NCI-H774 (cell line): ENCODE data around the gene MYH14.
A peak's percentile ranks its signal among the peaks of the same experiment; 100 is the strongest.

ENCODE experiments used
- DNase-seq: peaks from one replicate; lab custom pipeline; 2025; lab: John Stamatoyannopoulos, UW

MYH14 gene

DNA sequence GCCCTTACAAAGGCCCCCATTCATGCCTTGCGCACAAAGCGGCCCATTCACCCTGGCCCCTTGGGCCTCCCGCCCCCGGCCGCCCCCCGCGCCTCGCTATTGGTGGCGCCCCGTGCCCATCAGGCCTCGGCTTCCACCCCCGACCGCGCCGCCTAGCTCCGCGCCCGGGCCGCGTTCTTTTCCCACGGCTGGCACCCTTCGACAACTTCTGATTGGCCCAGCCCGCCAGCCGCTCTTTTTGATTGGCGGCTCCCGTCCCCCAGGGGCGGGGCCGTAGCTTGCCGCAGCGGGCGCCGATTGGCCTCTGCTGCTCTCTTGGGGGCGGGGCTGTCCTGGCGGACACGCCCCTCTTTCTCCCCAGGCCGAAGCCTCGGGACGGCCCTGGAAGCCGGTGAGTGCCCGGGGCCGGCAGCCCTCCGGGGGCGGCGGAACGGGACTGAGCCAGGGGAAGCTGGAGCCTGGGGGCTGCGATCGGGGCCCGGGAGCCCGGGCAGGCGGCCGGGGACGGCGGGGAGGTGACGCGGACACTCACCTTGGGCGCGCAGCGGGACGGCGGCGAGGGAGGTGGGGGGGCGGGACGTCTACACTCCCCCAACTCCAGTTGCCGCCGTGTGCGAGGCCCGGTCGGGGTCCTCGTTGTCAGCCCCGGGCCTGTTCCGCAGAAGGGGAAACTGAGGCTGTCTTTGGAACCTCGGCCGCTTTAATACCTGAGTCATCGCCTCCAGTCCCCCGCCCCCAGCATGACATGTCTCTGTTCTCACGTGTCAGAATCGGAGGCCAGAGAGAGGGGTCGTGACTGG lies at the start of gene MYH14:
Gene MYH14 (plus strand): TSS at position 342 of the 800 bp plus-strand sequence. CDS start 6,744 bp downstream, outside the sequence.
- peak; percentile 95 for DNase-seq

DNA sequence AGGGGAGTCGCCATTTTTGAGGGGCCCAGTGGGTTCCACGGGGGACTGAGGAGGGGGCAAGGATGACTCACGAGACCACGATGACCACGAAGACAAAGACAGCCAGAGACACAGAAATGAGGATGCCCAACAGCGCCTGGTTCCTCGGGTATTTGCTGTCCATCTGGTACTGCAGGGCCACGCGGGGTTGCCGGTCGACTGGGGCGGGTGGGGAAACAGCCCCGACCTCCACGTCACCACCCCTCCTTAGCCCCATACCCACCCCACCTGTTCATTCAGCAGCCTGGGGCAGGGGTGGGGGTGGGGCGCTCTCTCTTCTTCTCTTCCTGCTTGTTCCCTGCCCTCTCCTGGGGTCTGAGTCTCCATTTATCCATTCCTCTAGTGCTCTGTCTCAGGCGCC lies 48.9 kb upstream of the MYH14 start:
- no peak for DNase-seq

DNA sequence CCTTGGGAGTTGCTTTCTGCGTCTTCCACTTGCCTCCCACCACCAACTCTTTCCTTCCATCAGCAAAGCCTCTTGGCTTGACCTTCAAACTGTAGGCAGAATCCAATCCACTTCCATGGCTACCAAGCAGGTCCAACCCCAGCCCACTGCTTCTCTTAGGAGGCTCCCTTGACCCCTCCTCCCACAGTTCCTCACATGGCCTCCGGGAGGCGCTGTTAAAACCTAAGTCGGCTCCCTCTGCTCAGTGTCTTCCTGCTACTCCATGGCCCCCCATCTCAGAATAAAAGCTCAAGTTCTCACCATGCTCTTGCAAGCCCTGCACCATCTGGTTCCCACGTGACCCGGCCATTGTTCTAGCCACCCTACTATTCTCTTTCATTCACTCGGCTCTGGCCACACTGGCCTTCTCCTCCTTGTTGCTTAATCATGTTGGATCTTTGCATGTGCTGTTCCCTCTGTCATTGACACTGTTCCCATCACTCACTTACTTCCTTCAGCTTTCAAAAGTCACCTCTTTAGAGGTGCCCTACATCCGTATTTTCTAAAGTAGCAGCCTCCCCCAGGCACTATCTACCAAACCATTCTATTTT lies 47.8 kb upstream of the MYH14 start:
- DNase-seq: no peak

- DNase-seq: no peak
Measured at GRCh38 chr19:50158577-50158976, 44.8 kb upstream of the MYH14 start.

DNA sequence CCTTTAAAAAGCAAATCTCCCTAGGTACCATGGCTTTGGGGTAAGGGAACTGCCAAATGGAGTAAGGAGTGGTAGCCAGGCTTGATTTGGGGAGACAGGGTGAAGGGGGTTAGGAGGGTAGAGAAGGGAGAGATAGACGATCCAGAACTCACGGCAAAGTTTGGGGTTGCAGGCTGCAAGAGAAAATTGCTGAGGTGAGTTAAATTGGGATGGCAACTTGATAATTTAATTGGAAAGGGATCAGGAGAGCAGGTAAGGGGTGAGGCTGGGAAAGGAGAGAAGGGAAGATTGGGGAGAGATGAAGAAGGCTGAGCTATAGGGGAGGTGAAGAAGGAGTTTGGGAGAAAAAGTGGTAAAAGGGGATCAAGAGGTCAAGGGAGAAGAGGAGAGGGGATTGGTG lies 44.3 kb upstream of the MYH14 start:
- no peak for DNase-seq

GRCh38 chr19:50162988-50163387 lies 40.4 kb upstream of the MYH14 start, which contains the start of gene IZUMO2:
Gene IZUMO2, minus strand, starts transcription at chr19:50163281. Its CDS starts 87 bp downstream, at chr19:50163194.
- DNase-seq: no peak

DNA sequence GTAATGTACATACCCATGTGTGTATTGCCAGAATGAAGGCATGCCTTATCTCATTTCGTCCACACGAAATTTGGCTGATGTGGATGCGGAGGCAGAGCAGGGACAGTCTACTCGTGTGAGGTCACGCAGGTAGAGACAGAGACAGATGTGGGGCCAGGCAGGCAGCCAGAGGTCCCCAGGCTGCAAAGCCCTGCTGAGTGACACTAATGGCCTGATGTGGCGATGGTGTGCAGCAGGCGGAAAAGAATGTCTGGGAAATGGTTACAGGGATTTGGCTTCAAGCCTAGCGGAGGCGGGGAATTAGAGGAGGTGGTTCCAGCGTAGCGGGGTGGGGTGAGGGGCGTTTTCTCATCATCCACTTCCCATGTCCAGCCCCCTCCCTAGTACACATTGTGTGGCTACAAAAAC lies 36.1 kb upstream of the MYH14 start:
- peak; percentile 53 for DNase-seq

- DNase-seq: no peak
Measured at GRCh38 chr19:50171752-50172151, 31.7 kb upstream of the MYH14 start.

- DNase-seq: no peak
Measured at GRCh38 chr19:50172726-50173125, 30.7 kb upstream of the MYH14 start.

DNA sequence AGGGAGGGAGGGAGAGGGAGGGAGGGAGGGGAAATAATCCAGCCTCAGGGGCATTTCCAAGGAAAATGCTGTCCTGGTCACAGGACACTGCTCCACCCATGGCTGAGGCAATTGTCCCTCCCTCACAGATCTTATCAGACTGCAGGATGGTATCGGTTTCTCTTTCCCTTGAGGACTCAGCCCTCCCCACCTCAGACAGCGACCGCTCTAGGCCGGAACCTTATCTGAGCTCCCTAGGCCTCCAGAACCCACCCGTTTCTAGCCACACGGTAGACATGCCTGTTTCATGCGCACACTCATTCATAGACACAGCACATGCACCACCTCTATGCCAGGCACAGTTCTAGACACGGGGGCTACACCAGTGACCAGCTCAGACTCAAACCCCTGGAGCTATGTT lies 30.3 kb upstream of the MYH14 start:
- no peak for DNase-seq

- no peak for DNase-seq
Measured at GRCh38 chr19:50174100-50174793, 29.2 kb upstream of the MYH14 start.

- DNase-seq: no peak
Measured at GRCh38 chr19:50175924-50176323, 27.5 kb upstream of the MYH14 start.

DNA sequence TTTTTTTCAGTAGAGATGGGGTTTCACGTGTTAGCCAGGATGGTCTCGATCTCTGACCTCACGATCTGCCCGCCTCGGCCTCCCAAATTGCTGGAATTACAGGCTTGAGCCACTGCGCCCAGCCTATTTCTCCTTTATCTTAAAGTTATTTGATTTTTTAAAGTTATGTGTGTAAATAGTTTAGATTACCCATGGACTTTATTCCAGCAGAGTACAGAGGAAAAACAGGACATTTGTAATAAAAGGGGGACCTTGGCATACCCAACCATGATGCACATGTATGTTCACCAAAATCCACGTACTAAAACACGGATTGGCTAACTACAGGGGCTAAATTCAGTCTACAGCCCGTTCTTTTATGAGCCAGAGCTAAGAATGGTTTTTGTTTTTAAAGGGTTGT lies 26.6 kb upstream of the MYH14 start:
- no peak for DNase-seq

DNA sequence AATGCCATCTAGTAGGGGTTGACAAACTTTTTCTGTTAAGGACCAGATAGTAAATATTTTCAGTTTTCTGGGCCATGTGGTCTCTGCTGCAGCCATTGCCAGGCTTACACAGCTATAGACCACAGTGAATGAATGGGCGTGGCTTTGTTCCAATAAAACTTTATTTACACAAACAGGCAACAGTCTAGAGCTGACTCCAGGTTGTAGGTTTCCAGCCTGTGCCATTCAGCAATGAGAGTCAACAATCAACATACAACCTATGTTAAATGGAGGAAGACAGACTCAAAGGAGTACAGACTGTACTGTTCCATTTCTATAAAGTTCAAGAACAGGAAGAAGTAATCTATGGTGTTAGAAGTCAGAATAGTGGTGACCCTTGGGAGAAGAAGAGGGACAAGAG lies 25.1 kb upstream of the MYH14 start:
- DNase-seq: no peak

DNA sequence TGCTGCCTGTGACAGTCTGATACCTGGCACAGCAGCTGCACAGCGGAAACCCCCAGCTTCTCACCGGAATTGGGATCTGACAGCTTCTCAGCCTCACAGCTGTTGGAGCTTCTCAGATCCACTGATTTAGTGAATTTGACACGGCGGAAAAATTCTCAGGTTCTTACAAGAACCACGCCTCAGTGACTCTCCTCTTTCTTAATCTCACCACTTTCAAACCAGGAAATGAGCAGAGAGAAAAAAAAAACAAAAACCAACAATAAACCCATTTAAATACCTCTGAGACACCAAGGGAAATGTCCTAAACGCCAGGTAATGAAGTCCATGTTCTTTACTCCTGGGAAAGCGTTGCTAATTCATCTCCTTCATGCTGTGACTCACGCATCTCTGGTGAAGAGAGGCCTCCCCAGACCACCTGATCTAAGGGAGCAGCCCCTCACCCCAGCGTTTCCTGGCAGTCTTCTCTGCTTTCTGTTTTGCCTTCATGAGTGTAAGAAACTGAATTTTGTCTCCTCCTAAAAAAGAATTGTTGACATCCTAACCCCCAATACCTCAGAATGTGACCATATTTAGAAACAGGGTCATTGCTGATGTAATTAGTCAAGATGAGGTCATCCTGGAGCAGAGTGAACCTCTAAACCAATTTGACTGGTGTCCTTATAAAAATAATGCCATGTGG lies 24.4 kb upstream of the MYH14 start:
- no peak for DNase-seq

DNA sequence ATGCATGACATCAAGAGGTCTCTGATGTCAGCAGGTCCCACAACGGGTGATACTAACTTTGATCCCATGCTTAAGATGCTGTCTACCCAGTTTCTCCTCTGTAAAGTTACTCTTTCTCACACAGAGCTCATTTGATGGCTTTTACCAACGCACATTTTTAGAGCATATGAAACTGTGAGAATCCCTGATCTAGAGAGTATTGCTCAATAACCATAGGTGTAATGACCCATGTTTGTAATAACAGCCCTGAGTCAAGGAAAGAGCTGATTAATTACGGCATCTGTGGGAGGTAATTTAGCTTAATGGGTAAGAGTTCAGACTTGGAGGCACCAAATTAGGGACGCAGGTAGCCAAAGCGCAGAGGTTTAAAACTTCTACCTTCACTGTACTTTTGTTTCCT lies 22.3 kb upstream of the MYH14 start:
- no peak for DNase-seq

- DNase-seq: peak; percentile 40
Measured at GRCh38 chr19:50184196-50184595, 19.2 kb upstream of the MYH14 start.

DNA sequence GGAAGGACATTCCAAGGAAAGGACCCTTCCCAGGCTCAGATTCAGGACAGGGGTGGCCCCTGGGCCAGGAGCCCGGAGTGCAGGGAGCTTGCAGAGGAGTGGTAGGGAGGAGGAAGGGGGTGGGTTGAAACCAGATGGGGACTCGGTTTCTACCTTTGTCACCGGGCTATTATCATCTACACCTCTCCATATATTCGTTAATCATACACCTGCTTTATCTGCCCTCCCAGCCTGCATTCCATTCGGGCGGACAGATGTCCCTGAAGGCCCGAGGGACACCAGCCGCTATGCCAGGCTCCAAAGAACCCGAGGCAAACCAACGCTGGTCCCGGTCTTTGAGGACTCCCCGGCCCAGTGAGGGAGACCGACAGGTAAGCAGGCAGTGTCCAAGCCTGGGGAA lies 15.5 kb upstream of the MYH14 start:
- DNase-seq: no peak

GRCh38 chr19:50189331-50189730 lies 14.1 kb upstream of the MYH14 start:
- no peak for DNase-seq

DNA sequence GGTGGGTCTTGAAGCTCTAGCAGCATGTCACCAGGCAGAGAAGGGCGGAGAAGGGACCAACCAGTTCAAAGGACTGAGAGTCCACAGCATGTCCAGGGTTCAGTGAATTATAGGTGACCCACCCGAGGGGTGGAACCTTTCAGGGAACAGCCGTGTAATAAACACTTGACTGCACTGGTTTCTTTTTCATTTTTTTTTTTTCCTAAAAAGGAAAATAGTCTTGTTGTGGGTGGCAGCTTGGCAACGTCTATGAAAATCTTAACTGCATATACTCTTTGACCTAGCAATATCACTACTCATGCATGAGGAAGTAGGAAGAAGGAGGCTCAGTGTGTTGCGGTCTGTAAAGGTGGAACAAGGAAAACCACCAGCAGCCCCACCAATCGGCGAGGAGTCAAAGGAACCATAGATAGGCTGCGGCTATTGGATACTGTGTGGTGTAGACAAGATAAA lies 13.0 kb upstream of the MYH14 start:
- DNase-seq: no peak

DNA sequence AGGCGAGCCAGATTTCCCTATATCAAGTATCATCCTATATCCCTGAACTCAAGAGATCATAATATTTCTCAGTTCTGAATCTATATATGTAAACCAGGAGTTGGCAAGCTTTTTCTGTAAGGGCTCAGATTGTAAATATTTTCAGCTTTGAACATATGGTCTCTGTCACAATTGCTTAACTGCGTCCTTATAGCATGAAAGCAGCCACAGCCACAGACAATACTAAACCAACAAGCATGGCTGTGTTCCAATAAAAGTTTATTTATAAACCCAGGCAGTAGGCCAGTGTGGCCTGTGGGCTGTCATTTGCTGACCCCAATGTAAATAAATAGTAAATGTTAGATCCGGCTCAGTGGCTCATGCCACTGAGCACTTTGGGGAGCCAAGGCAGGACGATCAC lies 12.2 kb upstream of the MYH14 start:
- no peak for DNase-seq

- no peak for DNase-seq
Measured at GRCh38 chr19:50192463-50193211, 10.8 kb upstream of the MYH14 start.
